Stomach (tissue), 9 donors: ENCODE results near the gene ZNF398. TPM values are rescaled to one million over a fixed set of nuclear protein-coding genes. Genes with fewer than 3 reads are reported as not detected.

Experiments used
- DNase-seq, 2 donors: peaks; one replicate each; pipeline versions ENCODE4 v3.0.0 to v3.0.0-alpha.2; 2013 to 2019
- H3K27ac ChIP-seq, 5 donors: fragments of 200-600 bp in 4 of 5; sonication (generic) in 4 of 5; one replicate each; pipeline ENCODE4 v1.5.1; 2013 to 2019; ENCODE audit warnings: mild to moderate bottlenecking in 1 of 5, moderate library complexity in 1 of 5
- H3K27me3 ChIP-seq, 3 donors: fragments of 200-600 bp; sonication (generic); one replicate each; pipeline ENCODE4 v1.5.1; 2017 to 2019; ENCODE audit warnings: mixed run types in 1 of 3
- H3K36me3 ChIP-seq, 4 donors: fragments of 200-600 bp; sonication (generic); 1 replicate in 3 of 4; 2 replicates in 1 of 4; pipeline ENCODE4 v1.5.1; 2016 to 2019
- H3K4me1 ChIP-seq, 4 donors: fragments of 200-600 bp; sonication (generic); one replicate each; pipeline ENCODE4 v1.5.1; 2016 to 2019
- H3K4me3 ChIP-seq, 4 donors: fragments of 200-600 bp; sonication (generic) in 3 of 4; one replicate each; pipeline ENCODE4 v1.5.1; 2016 to 2019; ENCODE audit warnings: mild to moderate bottlenecking in 1 of 4
- H3K9me3 ChIP-seq, 4 donors: fragments of 200-600 bp; sonication (generic); one replicate each; pipeline ENCODE4 v1.5.1; 2016 to 2019
- CTCF ChIP-seq, 7 experiments: fragments of 450-650 bp in 4 of 7; fragments of 200-600 bp in 3 of 7; sonication (generic) in 3 of 7; IDR thresholded peaks; one replicate each; pipeline ENCODE4 v1.5.1; 2016 to 2019; ENCODE audit warnings: antibody characterized with exemption in 7 of 7, control low read depth in 2 of 7, mild to moderate bottlenecking in 1 of 7
- EP300 ChIP-seq: sonication (generic); formaldehyde crosslinking; IDR thresholded peaks from one replicate; pipeline ENCODE4 v1.6.1; 2017; ENCODE audit warnings: antibody characterized with exemption
- POLR2A ChIP-seq, 4 donors: fragments of 450-650 bp; IDR thresholded peaks; one replicate each; pipeline ENCODE4 v1.6.1; 2016; ENCODE audit warnings: antibody characterized with exemption in 4 of 4, control low read depth in 2 of 4, mild to moderate bottlenecking in 1 of 4, moderate library complexity in 1 of 4
- POLR2AphosphoS5 ChIP-seq, 3 donors: sonication (generic); formaldehyde crosslinking; IDR thresholded peaks; one replicate each; pipeline ENCODE4 v1.6.1; 2016; ENCODE audit warnings: antibody characterized with exemption in 3 of 3
- WGBS, 5 donors: extraction: QIAGEN DNeasy Blood & Tissue Kit in 3 of 5; methylation state at CpG; one replicate each; pipeline versions ENCODE4 v1.1.5 to v1.1.7; 2013 to 2018; 5-methylcytosine and 5-hydroxymethylcytosine counted together
- intact Hi-C: fragments of 100-400 bp; cut with DNase I; formaldehyde crosslinking; loops from one replicate; pipeline ENCODE4 v1.15.1; 2023; ENCODE audit warnings: low total_unique reads
- polyA plus RNA-seq, 3 donors: library from polyadenylated mRNA; stranded (reverse); fragments of 200-250 nt; gene quantifications; one replicate each; pipeline ENCODE4 v1.2.3, GENCODE V29; 2013
- total RNA-seq, 5 donors: library from RNA; depleted of rRNA; stranded (reverse); fragments of >200 nt; gene quantifications; one replicate each; pipeline versions ENCODE4 v1.1.0 to v1.2.3, GENCODE V29; 2014 to 2016
- donor health status: healthy with polysubstance abuse.
- donor health status: Bipolar disorder and iron deficiency.
- donor health status: healthy.

Gene ZNF398
- total and polyA plus RNA-seq, 8 donors: 2.1 to 55.4 (median 12.5) TPM

GRCh38 chr7:149220534-149220933 is 73.3 kb downstream of the ZNF398 start:
- WGBS, 5 donors: 77 to 86% (median 79%) methylated on average over 6 of the region's 6 CpGs

GRCh38 chr7:149223176-149223575 is 75.9 kb downstream of the ZNF398 start:
- 92 to 99% (median 97%) methylated on average over 8 of the region's 8 CpGs for WGBS, 5 donors
- Histone ChIP-seq H3K4me1 (no peaks in the 10 kb centered on the region), H3K9me3 (no peaks in the 10 kb centered on the region), H3K27ac (no peak overlapping the region), H3K4me3 (no peak overlapping the region), H3K36me3 (peaks cover 53 to 80% (median 78%) of the 10 kb centered on the region in 4 donors), H3K27me3 (no peaks in the 10 kb centered on the region)
- intact Hi-C loops: no loop called here
- TF ChIP-seq POLR2AphosphoS5 (IDR thresholded peaks at IDR 0.05) (no peak), CTCF (IDR thresholded peaks at IDR 0.05) (no peak), EP300 (no peak), POLR2A (IDR thresholded peaks at IDR 0.05) (no peak)
- no peak for DNase-seq

More at GRCh38 chr7:149220534-149220933, 73.3 kb downstream of the ZNF398 start:
- no peak for DNase-seq
- Histone ChIP-seq H3K27ac (no peak overlapping the region), H3K9me3 (no peaks in the 10 kb centered on the region), H3K4me1 (no peaks in the 10 kb centered on the region), H3K36me3 (peaks cover 65 to 100% (median 100%) of the 10 kb centered on the region in 4 donors), H3K27me3 (no peaks in the 10 kb centered on the region), H3K4me3 (no peak overlapping the region)
- no peak for TF ChIP-seq POLR2AphosphoS5 (IDR thresholded peaks at IDR 0.05)
- TF ChIP-seq EP300: no peak
- no peak for TF ChIP-seq POLR2A (IDR thresholded peaks at IDR 0.05)
- TF ChIP-seq CTCF (IDR thresholded peaks at IDR 0.05): no peak
- intact Hi-C loops: no loop called here

- 97 to 100% (median 98%) methylated on average over 5 to 39 of the region's 39 CpGs for WGBS, 5 donors
- H3K36me3 ChIP-seq: peaks cover 48 to 74% (median 73%) of the 10 kb centered on the region in 4 donors
Observed at GRCh38 chr7:149223761-149224160, 76.5 kb downstream of the ZNF398 start.

GRCh38 chr7:149224352-149224751 is 77.1 kb downstream of the ZNF398 start:
- no peaks in the 10 kb centered on the region for H3K4me1 ChIP-seq
- H3K27me3 ChIP-seq: no peaks in the 10 kb centered on the region
- intact Hi-C loops: no loop called here
- 88 to 98% (median 97%) methylated on average over 14 to 37 of the region's 37 CpGs for WGBS, 5 donors
- peaks cover 43 to 68% (median 67%) of the 10 kb centered on the region in 4 donors for H3K36me3 ChIP-seq
- H3K27ac ChIP-seq: no peak overlapping the region
- no peak for DNase-seq
- H3K9me3 ChIP-seq: no peaks in the 10 kb centered on the region
- no peak for TF ChIP-seq EP300
- TF ChIP-seq CTCF (IDR thresholded peaks at IDR 0.05): no peak
- TF ChIP-seq POLR2AphosphoS5 (IDR thresholded peaks at IDR 0.05): no peak
- TF ChIP-seq POLR2A (IDR thresholded peaks at IDR 0.05): no peak
- no peak overlapping the region for H3K4me3 ChIP-seq

More at GRCh38 chr7:149223761-149224160, 76.5 kb downstream of the ZNF398 start:
- H3K27me3 ChIP-seq: no peaks in the 10 kb centered on the region
- H3K9me3 ChIP-seq: no peaks in the 10 kb centered on the region
- TF ChIP-seq CTCF (IDR thresholded peaks at IDR 0.05) (no peak), POLR2A (IDR thresholded peaks at IDR 0.05) (no peak), EP300 (no peak), POLR2AphosphoS5 (IDR thresholded peaks at IDR 0.05) (no peak)
- H3K4me1 ChIP-seq: no peaks in the 10 kb centered on the region
- no peak overlapping the region for H3K4me3 ChIP-seq
- H3K27ac ChIP-seq: no peak overlapping the region
- DNase-seq: no peak
- intact Hi-C loops: no loop called here
